Measurements from ENCODE around the gene SFT2D1. TPM values are rescaled to one million over a fixed set of nuclear protein-coding genes. Genes with fewer than 3 reads are reported as not detected.

Gene SFT2D1
- total and polyA plus RNA-seq, 9 of the 15 experiments (the other 6 are each of a cell fraction or from before 2014, with no cell fraction given), result 54.4 to 140 (median 74.6) TPM

GRCh38 chr6:166308033-166308768, 34.1 kb downstream of the SFT2D1 start, which contains the start of gene PRR18 (continued):
- TF ChIP-seq ZBTB40 (IDR thresholded peaks at IDR 0.05) (no peak), ZBTB40 (CRISPR knock-in tag; IDR thresholded peaks at IDR 0.05) (no peak), MTA2 (IDR thresholded peaks at IDR 0.05; ENCODE audit: low read depth) (no peak)
